Activated CD8-positive, alpha-beta T cell treated with anti-CD3 and anti-CD28 coated beads for 36 hours (primary cell): ENCODE results near the gene LRRC71. TPM values are rescaled to one million over a fixed set of nuclear protein-coding genes. Genes with fewer than 3 reads are reported as not detected.

ENCODE experiments used
- ATAC-seq: fragments of 200-7000 bp; cut with Tn5 transposase; one replicate; pipeline ENCODE4 v1.10.0; 2021; ENCODE audit warnings: mild to moderate bottlenecking, moderate library complexity
- CTCF ChIA-PET: fragments of 350-600 bp; sonication (Branson Sonifier 250); formaldehyde crosslinking; loops from one replicate; lab custom pipeline; 2021; ENCODE audit warnings: antibody characterized with exemption; lab: Charles Lee
- POLR2A ChIA-PET: fragments of 350-600 bp; sonication (Branson Sonifier 250); formaldehyde crosslinking; loops from one replicate; lab custom pipeline; 2021; ENCODE audit warnings: antibody characterized with exemption; lab: Charles Lee
- DNase-seq: peaks from one replicate; pipeline ENCODE4 v3.0.0-alpha.2; 2020
- H3K27ac Mint-ChIP-seq: one replicate; pipeline ENCODE4 v1.8.0; 2021; ENCODE audit warnings: mild to moderate bottlenecking, mixed read lengths
- H3K27me3 Mint-ChIP-seq: one replicate; pipeline ENCODE4 v1.8.0; 2021; ENCODE audit warnings: mixed read lengths
- H3K36me3 Mint-ChIP-seq: one replicate; pipeline ENCODE4 v1.8.0; 2021; ENCODE audit warnings: low read depth, mixed read lengths
- H3K4me1 Mint-ChIP-seq: one replicate; pipeline ENCODE4 v1.8.0; 2021; ENCODE audit warnings: low read depth, mixed read lengths
- H3K4me3 Mint-ChIP-seq: one replicate; pipeline ENCODE4 v1.8.0; 2021; ENCODE audit warnings: mild to moderate bottlenecking, moderate library complexity, mixed read lengths
- H3K9me3 Mint-ChIP-seq: one replicate; pipeline ENCODE4 v1.8.0; 2021; ENCODE audit warnings: mixed read lengths
- intact Hi-C: fragments of 100-400 bp; cut with micrococcal nuclease; formaldehyde crosslinking; loops from one replicate; pipeline ENCODE4 v1.10.0; 2022
- total RNA-seq, 2 experiments: library from RNA; stranded (reverse); gene quantifications; one replicate each; pipeline ENCODE4 v1.2.3, GENCODE V29; 2021
- TF ChIP-seq, protein P1 (sequence below): fragments of 200-600 bp; IDR thresholded peaks from one replicate; pipeline ENCODE4 v1.8.0; 2022; ENCODE audit warnings: antibody characterized with exemption, mild to moderate bottlenecking

Gene LRRC71
- total RNA-seq, 2 experiments from 2014 or later = not detected

DNA sequence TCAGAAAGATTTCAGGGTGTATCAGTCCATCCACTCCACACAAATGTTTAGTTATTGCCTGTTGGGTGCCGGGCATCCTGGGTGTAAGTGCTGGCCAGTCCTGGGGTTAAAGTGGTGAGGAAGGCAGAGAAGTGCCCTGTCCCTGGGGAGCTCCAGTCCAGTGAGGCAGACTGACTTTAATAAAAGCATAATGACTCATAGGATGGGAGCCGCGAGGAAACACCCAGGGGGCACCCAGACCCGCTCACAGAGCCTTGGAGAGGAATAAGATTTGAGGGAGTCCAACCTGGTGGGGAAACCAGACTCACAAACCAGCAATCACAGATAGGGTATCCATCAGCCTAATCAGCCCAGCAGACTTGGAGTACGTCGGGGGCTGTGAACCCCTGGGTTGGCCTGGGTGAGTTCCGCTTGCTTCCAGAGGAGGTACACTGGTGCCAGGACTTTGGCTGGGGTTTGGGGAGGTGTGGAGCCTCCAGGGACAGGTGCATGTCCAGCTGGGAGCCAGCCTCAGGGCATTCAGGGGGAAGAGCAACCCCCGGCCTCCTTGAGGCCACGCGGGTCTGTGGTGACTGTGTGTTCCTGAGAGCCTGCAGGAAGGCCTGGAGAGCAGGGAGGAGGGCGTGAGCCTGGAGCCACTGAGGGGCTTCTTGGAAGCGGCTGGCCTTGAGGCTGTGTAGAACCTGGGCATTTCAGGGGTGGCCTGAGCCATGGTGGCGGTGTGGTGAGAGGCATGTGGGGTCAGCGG is 23.2 kb upstream of the LRRC71 start:
- intact Hi-C loops = loop anchor here (10.0 kb wide), 1 partner anchor 212 kb away; no protein-coding TSS in a partner anchor
- Mint-ChIP-seq H3K36me3 (no peaks in the 10 kb centered on the region), H3K9me3 (no peaks in the 10 kb centered on the region), H3K27ac (no peak overlapping the region), H3K4me3 (no peak overlapping the region), H3K27me3 (peaks cover 27% of the 10 kb centered on the region), H3K4me1 (peaks cover 8% of the 10 kb centered on the region)
- POLR2A ChIA-PET = no interaction called here
- ATAC-seq (no peak), DNase-seq (no peak)
- TF ChIP-seq, protein P1, sequence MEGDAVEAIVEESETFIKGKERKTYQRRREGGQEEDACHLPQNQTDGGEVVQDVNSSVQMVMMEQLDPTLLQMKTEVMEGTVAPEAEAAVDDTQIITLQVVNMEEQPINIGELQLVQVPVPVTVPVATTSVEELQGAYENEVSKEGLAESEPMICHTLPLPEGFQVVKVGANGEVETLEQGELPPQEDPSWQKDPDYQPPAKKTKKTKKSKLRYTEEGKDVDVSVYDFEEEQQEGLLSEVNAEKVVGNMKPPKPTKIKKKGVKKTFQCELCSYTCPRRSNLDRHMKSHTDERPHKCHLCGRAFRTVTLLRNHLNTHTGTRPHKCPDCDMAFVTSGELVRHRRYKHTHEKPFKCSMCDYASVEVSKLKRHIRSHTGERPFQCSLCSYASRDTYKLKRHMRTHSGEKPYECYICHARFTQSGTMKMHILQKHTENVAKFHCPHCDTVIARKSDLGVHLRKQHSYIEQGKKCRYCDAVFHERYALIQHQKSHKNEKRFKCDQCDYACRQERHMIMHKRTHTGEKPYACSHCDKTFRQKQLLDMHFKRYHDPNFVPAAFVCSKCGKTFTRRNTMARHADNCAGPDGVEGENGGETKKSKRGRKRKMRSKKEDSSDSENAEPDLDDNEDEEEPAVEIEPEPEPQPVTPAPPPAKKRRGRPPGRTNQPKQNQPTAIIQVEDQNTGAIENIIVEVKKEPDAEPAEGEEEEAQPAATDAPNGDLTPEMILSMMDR = no peak
- CTCF ChIA-PET = interaction anchor here (1.0 to 3.3 kb wide), 4 partner anchors 26 to 41 kb away, joined by 3 to 9 read pairs (median 3); no protein-coding TSS in a partner anchor

DNA sequence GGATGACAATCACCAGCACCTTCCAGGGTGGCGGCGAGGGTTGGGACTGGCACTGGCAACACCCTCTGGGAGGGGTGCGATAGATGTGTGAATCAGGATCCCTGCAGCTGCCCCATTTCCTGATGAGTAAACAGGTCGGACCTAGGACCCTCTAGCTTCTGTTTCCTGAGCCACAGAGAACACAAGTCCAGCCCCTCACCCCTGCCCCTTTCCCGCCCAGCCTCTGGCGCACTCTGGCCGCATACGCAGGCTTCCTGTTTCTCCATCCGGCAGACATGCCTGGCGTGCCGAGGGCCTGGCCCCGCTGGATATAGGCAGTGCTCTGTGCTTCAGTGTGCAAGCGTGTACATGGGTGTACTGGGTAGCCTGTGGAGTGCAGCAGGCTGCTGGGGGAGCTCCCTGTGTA is 22.3 kb upstream of the LRRC71 start:
- ChIA-PET CTCF (interaction anchor here (0.8 to 3.3 kb wide), 8 partner anchors 8 to 192 kb away, joined by 3 to 13 read pairs (median 4); partner anchors contain the start of gene NTRK1), POLR2A (interaction anchor here (1.0 kb wide), 1 partner anchor 92 kb away, joined by 3 read pairs; no protein-coding TSS in a partner anchor)
- Mint-ChIP-seq H3K36me3 (no peaks in the 10 kb centered on the region), H3K4me3 (no peak overlapping the region), H3K27me3 (peaks cover 19% of the 10 kb centered on the region), H3K27ac (no peak overlapping the region), H3K4me1 (peaks cover 5% of the 10 kb centered on the region), H3K9me3 (no peaks in the 10 kb centered on the region)
- TF ChIP-seq, protein P1 = no peak
- DNase-seq (no peak), ATAC-seq (peak; percentile 45)
- intact Hi-C loops = loop anchor here (10.0 kb wide), 1 partner anchor 213 kb away; no protein-coding TSS in a partner anchor

DNA sequence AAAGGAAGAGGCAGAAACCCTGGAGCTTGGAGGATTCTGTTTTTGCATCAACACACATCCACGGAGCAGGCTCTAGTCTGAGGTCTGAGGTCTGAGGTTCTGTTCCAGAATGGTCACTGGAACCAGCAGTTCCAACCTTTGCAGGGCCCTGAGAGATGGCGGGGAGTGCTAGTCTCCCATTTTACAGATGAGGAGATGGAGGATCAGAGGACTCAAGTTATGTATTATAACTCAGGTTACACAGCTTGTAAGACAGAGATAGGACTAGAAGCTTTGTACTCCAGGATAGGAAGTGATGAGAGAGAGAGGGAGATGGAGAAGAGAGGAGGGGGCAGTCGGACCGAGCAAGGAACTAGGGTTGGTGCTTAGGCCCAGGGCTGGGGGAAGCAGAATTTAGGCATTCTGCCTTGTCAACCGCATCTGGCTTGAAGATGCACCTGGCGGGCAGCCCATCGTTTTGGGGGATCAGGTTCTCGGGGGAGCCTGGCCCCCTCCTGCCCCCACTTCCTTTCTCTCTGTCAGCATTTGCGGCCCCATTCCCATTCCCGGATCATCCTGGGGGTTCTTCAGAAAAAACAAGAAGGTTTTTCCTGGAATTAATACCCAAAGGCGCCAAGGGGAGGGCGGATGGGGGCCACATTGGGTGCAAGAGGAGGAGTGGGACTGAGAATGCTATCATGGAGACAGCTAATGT is 21.3 kb upstream of the LRRC71 start:
- POLR2A ChIA-PET = interaction anchor here (1.0 kb wide), 1 partner anchor 93 kb away, joined by 3 read pairs; no protein-coding TSS in a partner anchor
- H3K36me3 Mint-ChIP-seq = no peaks in the 10 kb centered on the region
- TF ChIP-seq, protein P1 = no peak
- CTCF ChIA-PET = interaction anchor here (0.8 to 3.3 kb wide), 9 partner anchors 9 to 193 kb away, joined by 3 to 13 read pairs (median 4); partner anchors contain the start of genes LRRC71 and NTRK1
- peaks cover 4% of the 10 kb centered on the region for H3K4me1 Mint-ChIP-seq
- peaks cover 14% of the 10 kb centered on the region for H3K27me3 Mint-ChIP-seq
- ATAC-seq = no peak
- no peaks in the 10 kb centered on the region for H3K9me3 Mint-ChIP-seq
- no peak for DNase-seq
- intact Hi-C loops = loop anchor here (10.0 kb wide), 1 partner anchor 214 kb away; no protein-coding TSS in a partner anchor
- H3K4me3 Mint-ChIP-seq = no peak overlapping the region
- H3K27ac Mint-ChIP-seq = no peak overlapping the region

DNA sequence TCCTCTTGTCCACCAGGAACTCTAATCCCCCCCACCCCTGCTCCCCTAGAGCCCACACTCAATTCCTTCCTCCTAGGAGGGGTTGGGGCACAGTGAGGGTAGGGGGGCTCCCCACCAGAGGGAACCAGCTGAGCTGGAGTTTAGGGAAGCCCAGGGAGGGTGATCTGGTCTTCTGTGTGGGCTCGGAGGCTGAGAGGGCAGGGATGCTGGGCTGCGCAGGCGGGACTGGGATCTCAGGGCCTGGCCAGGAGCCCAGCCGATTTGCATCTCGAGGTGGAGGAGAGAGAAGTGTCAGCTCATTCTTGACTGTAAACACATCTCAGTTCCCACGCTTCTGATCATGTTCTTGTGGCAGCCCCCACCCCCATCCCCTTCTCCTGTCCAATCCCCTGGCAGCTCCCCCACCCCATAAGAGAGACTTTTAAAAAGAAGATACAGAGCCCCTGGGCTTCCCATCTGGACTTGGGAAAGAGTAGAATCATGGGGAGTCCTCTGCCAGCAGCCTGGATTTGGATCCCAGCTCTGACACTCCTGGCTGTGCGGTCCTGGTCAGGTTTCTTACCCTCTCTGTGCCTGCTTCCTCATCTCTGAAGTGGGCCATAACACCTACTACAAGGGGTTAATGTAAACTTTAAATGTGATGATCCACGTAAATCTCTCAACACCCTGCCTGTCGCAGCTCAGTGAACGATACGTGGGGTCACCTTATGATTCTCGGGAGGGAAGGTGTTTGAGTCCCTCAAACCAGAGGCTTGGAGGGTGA is 20.3 kb upstream of the LRRC71 start:
- POLR2A ChIA-PET = no interaction called here
- H3K4me1 Mint-ChIP-seq = peaks cover 4% of the 10 kb centered on the region
- H3K27ac Mint-ChIP-seq = no peak overlapping the region
- TF ChIP-seq, protein P1 = no peak
- H3K27me3 Mint-ChIP-seq = peaks cover 8% of the 10 kb centered on the region
- H3K36me3 Mint-ChIP-seq = no peaks in the 10 kb centered on the region
- no peaks in the 10 kb centered on the region for H3K9me3 Mint-ChIP-seq
- DNase-seq = no peak
- intact Hi-C loops = loop anchor here (10.0 kb wide), 1 partner anchor 215 kb away; no protein-coding TSS in a partner anchor
- no peak overlapping the region for H3K4me3 Mint-ChIP-seq
- no peak for ATAC-seq
- CTCF ChIA-PET = interaction anchor here (0.8 to 3.3 kb wide), 7 partner anchors 9 to 28 kb away, joined by 3 to 13 read pairs (median 4); partner anchors contain the start of gene LRRC71
